Gastrocnemius medialis (tissue), 4 donors: ENCODE data around the gene ZCCHC9.

Source experiments
- POLR2A ChIP-seq, 2 donors: fragments of 450-650 bp; IDR thresholded peaks; one replicate each; pipeline ENCODE4 v1.6.1; 2017; ENCODE audit warnings: antibody characterized with exemption in 2 of 2, mild to moderate bottlenecking in 2 of 2, moderate library complexity in 2 of 2
- TF ChIP-seq, protein P1 (sequence below), 5 experiments: fragments of 450-650 bp in 3 of 5; fragments of 200-600 bp in 2 of 5; sonication (generic) in 2 of 5; IDR thresholded peaks in 4 of 5; conservative IDR thresholded peaks in 1 of 5; 1 replicate in 4 of 5; 2 replicates in 1 of 5; pipeline ENCODE4 v1.5.1; 2016 to 2019; ENCODE audit warnings: antibody characterized with exemption in 5 of 5, mild to moderate bottlenecking in 3 of 5, moderate library complexity in 3 of 5

- TF ChIP-seq, protein P1, sequence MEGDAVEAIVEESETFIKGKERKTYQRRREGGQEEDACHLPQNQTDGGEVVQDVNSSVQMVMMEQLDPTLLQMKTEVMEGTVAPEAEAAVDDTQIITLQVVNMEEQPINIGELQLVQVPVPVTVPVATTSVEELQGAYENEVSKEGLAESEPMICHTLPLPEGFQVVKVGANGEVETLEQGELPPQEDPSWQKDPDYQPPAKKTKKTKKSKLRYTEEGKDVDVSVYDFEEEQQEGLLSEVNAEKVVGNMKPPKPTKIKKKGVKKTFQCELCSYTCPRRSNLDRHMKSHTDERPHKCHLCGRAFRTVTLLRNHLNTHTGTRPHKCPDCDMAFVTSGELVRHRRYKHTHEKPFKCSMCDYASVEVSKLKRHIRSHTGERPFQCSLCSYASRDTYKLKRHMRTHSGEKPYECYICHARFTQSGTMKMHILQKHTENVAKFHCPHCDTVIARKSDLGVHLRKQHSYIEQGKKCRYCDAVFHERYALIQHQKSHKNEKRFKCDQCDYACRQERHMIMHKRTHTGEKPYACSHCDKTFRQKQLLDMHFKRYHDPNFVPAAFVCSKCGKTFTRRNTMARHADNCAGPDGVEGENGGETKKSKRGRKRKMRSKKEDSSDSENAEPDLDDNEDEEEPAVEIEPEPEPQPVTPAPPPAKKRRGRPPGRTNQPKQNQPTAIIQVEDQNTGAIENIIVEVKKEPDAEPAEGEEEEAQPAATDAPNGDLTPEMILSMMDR (IDR thresholded peaks at IDR 0.05 in 4 of 5, conservative IDR thresholded peaks at IDR 0.05 in 1 of 5), result no peak
- no peak for TF ChIP-seq POLR2A (IDR thresholded peaks at IDR 0.05)
These were observed 48.5 kb upstream of the ZCCHC9 start for GRCh38 chr5:81252904-81253303.
